ENCODE measurements around the gene RET.
"Not testable (repeated sequence)": the region's sequence is repeated elsewhere in the genome, so short reads cannot be mapped to it uniquely, and the experiment has no call there.

The RET gene

DNA sequence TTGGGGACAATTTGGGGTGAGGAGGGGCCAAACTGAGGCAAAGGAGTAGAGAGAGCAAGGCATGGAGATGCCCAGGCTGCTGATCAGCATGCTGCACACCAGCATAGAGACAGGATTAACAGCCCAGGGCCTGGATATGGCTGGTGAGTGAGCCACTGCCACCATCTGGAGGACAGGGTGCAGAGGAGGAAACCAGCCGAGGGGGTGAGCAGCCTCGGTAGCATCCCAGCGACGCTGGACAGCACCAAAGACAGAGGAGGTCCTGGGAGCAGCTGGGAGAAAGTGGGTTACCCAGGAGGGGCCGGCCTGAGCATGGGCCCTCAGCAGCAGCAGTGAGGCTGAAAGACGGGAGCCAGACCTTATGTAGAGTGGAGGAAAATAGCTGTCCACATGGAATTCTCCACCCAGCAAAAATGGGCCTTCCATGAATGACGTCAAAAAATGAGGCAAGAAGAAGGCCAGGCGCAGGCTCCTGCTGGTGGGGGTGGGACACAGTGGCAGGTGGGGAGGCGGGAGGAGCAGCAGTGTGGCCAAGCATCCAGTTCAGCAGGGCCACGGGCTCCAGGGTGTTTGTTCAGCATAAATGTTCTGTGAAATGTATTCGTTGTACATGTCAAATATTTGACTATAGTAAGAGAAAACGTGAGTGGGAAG lies 16.7 kb downstream of the RET start:
- H3K4me3 ChIP-seq (ENCODE audit: low read depth, low read length) = no peak overlapping the region
- TF ChIP-seq, protein P1, sequence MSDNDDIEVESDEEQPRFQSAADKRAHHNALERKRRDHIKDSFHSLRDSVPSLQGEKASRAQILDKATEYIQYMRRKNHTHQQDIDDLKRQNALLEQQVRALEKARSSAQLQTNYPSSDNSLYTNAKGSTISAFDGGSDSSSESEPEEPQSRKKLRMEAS (IDR thresholded peaks at IDR 0.05; ENCODE audit: low read depth, low read length) = no peak
- TF ChIP-seq MYC (IDR thresholded peaks at IDR 0.05; ENCODE audit: low read depth, low read length) = no peak
- TF ChIP-seq, protein P2, sequence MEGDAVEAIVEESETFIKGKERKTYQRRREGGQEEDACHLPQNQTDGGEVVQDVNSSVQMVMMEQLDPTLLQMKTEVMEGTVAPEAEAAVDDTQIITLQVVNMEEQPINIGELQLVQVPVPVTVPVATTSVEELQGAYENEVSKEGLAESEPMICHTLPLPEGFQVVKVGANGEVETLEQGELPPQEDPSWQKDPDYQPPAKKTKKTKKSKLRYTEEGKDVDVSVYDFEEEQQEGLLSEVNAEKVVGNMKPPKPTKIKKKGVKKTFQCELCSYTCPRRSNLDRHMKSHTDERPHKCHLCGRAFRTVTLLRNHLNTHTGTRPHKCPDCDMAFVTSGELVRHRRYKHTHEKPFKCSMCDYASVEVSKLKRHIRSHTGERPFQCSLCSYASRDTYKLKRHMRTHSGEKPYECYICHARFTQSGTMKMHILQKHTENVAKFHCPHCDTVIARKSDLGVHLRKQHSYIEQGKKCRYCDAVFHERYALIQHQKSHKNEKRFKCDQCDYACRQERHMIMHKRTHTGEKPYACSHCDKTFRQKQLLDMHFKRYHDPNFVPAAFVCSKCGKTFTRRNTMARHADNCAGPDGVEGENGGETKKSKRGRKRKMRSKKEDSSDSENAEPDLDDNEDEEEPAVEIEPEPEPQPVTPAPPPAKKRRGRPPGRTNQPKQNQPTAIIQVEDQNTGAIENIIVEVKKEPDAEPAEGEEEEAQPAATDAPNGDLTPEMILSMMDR (IDR thresholded peaks at IDR 0.05; ENCODE audit: low read depth, low read length) = no peak
- DNase-seq (ENCODE audit: low read depth) = peak; percentile 40

DNA sequence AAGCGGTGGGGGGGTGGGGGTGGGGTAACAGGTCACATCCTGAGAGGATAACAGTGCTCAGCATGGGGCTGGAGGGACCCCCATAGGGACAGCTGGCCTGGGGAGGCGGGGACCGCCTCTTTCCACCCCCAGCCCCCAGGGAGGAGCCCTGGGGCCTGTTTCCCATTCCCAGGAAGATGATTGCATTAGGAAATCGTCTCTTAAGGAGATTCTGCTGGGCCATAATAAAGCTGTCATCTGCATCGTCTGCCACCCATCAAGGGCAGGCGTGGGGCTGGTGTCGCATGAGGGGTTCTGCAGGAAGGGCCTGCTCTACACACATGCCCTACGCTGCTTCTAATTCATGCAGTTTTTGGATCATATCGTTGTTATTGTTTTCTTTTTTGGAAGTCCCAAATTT lies 17.2 kb downstream of the RET start:
- TF ChIP-seq MYC (IDR thresholded peaks at IDR 0.05; ENCODE audit: low read depth, low read length) (no peak), POLR2A (IDR thresholded peaks at IDR 0.05; ENCODE audit: extremely low read depth, insufficient read length) (no peak)
- TF ChIP-seq, protein P2 (IDR thresholded peaks at IDR 0.05; ENCODE audit: low read depth, low read length) = no peak
- TF ChIP-seq, protein P1 (IDR thresholded peaks at IDR 0.05; ENCODE audit: low read depth, low read length) = no peak
- no peak for DNase-seq (ENCODE audit: low read depth)
- H3K4me3 ChIP-seq (ENCODE audit: low read depth, low read length) = no peak overlapping the region

DNA sequence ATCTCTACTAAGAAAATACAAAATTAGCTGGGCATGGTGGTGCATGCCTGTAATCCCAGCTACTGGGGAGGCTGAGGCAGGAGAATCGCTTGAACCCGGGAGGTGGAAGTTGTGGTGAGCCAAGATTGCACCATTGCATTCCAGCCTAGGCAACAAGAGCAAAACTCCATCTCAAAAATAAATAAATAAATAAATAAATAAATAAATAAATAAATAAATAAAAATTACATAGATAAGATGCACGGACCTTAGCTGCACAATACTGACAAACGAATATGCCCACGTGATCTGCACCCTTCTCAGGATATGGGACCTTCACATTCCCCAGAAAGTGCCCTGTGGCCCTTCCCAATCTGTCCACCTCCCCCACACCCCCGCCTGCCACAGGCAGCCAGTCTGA lies 22.5 kb downstream of the RET start:
- H3K4me3 ChIP-seq (ENCODE audit: low read depth, low read length); DNase-seq (ENCODE audit: low read depth): not testable (repeated sequence)

DNA sequence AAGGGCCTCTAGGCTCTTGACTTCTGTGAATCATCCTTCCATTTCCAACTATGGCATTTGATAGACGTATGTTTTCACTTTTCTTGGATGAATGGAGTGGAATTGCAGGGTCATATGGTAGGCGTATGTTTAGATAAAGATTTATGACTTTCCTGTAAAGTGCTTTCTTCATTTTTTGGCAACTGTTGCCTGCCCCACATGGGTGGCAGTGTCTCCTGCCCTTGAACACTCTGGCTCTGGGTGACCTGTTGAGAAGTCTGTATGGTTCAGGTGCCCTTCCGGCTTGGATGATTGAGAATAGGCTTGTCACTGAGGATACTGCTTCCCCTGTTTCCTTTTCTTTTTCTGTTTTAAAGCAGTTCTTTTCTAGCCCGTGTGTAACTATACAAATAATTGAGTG lies 23.1 kb downstream of the RET start:
- no peak overlapping the region for H3K4me3 ChIP-seq (ENCODE audit: low read depth, low read length)
- TF ChIP-seq, protein P2 (IDR thresholded peaks at IDR 0.05; ENCODE audit: low read depth, low read length) = no peak
- TF ChIP-seq, protein P1 (IDR thresholded peaks at IDR 0.05; ENCODE audit: low read depth, low read length) = no peak
- TF ChIP-seq POLR2A (IDR thresholded peaks at IDR 0.05; ENCODE audit: extremely low read depth, insufficient read length) (no peak), MYC (IDR thresholded peaks at IDR 0.05; ENCODE audit: low read depth, low read length) (no peak)
- no peak for DNase-seq (ENCODE audit: low read depth)

DNA sequence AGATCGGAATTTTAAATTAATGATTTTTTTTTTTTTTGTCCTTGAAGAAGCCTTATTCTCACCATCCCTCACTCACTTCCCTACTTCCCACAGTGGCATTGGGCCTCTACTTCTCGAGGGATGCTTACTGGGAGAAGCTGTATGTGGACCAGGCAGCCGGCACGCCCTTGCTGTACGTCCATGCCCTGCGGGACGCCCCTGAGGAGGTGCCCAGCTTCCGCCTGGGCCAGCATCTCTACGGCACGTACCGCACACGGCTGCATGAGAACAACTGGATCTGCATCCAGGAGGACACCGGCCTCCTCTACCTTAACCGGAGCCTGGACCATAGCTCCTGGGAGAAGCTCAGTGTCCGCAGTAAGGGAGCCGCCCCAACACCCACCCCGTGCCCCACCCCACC lies 23.5 kb downstream of the RET start:
- H3K4me3 ChIP-seq (ENCODE audit: low read depth, low read length) = no peak overlapping the region
- TF ChIP-seq, protein P1 (IDR thresholded peaks at IDR 0.05; ENCODE audit: low read depth, low read length) = no peak
- no peak for TF ChIP-seq POLR2A (IDR thresholded peaks at IDR 0.05; ENCODE audit: extremely low read depth, insufficient read length)
- TF ChIP-seq, protein P2 (IDR thresholded peaks at IDR 0.05; ENCODE audit: low read depth, low read length) = no peak
- TF ChIP-seq MYC (IDR thresholded peaks at IDR 0.05; ENCODE audit: low read depth, low read length) = no peak
- DNase-seq (ENCODE audit: low read depth) = no peak

DNA sequence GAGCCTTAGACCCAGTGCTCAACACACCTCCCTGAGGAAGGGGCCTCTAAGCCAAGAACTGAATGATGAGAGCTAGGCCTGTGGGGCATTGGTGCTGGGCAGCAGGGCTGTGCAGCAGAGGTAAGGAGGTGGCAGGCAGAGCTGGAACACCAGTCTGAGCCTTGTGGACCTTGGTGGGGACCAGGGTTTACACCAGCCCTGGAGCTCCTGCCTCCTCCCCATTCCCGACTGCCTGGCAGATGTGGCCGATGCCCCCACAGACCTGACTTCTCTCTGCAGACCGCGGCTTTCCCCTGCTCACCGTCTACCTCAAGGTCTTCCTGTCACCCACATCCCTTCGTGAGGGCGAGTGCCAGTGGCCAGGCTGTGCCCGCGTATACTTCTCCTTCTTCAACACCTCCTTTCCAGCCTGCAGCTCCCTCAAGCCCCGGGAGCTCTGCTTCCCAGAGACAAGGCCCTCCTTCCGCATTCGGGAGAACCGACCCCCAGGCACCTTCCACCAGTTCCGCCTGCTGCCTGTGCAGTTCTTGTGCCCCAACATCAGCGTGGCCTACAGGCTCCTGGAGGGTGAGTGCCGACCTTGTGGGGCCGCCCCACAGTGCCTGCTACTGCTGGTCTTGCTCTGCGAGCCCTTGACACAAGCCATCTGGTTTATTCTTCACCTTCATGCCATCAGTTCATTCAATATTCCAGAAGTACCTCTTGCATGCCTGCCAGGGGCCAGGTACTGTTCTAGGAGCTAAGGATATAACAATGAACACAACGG lies 25.4 kb downstream of the RET start:
- TF ChIP-seq, protein P1 (IDR thresholded peaks at IDR 0.05; ENCODE audit: low read depth, low read length) = no peak
- TF ChIP-seq POLR2A (IDR thresholded peaks at IDR 0.05; ENCODE audit: extremely low read depth, insufficient read length) (no peak), MYC (IDR thresholded peaks at IDR 0.05; ENCODE audit: low read depth, low read length) (no peak)
- TF ChIP-seq, protein P2 (IDR thresholded peaks at IDR 0.05; ENCODE audit: low read depth, low read length) = no peak
- H3K4me3 ChIP-seq (ENCODE audit: low read depth, low read length) = no peak overlapping the region
- DNase-seq (ENCODE audit: low read depth) = no peak

All from NB4 (cell line).